Pancreas (tissue), 10 donors: ENCODE results near the gene SLC38A4. TPM values are rescaled to one million over a fixed set of nuclear protein-coding genes. Genes with fewer than 3 reads are reported as not detected.

Experiments used
- ATAC-seq, 4 donors: fragments of 200-7000 bp; cut with Tn5 transposase; one replicate each; pipeline versions ENCODE4 v1.8.0 to v1.9.1; 2020; ENCODE audit warnings: mild to moderate bottlenecking in 4 of 4, moderate library complexity in 4 of 4
- DNase-seq, 6 donors: peaks; one replicate each; pipeline ENCODE4 v3.0.0-alpha.2; 2020
- FAIRE-seq: peaks from 2 replicates; lab custom pipeline; 2012; peaks lifted over from hg19 to GRCh38; lab: Jason Lieb, UNC
- H3K27ac ChIP-seq, 4 donors: fragments of 200-600 bp; sonication (generic); 1 replicate in 3 of 4; 2 replicates in 1 of 4; pipeline versions ENCODE4 v1.5.0 to v1.8.0; 2020
- H3K27me3 ChIP-seq, 4 donors: fragments of 200-600 bp; one replicate each; pipeline ENCODE4 v1.8.0; 2021
- H3K36me3 ChIP-seq, 3 donors: fragments of 200-600 bp; sonication (generic) in 1 of 3; one replicate each; pipeline versions ENCODE4 v1.5.0 to v1.8.0; 2020 to 2021
- H3K4me1 ChIP-seq, 3 donors: fragments of 200-600 bp; one replicate each; pipeline ENCODE4 v1.8.0; 2021
- H3K4me3 ChIP-seq, 4 donors: fragments of 200-600 bp; sonication (generic) in 2 of 4; one replicate each; pipeline versions ENCODE4 v1.5.0 to v1.8.0; 2020 to 2021
- H3K9me3 ChIP-seq, 4 donors: fragments of 200-600 bp; one replicate each; pipeline ENCODE4 v1.8.0; 2021
- WGBS, 2 donors: extraction: QIAGEN DNeasy Blood & Tissue Kit; methylation state at CpG; one replicate each; pipeline ENCODE4 v1.1.7; 2013; 5-methylcytosine and 5-hydroxymethylcytosine counted together
- intact Hi-C, 3 donors: fragments of 100-400 bp; cut with DNase I; formaldehyde crosslinking; loops; one replicate each; pipeline versions ENCODE4 v1.11.1 to v1.14.2; 2022
- polyA plus RNA-seq, 2 donors: library from polyadenylated mRNA; stranded (reverse); fragments of 200-250 nt; gene quantifications; one replicate each; pipeline ENCODE4 v1.2.3, GENCODE V29; 2013
- total RNA-seq, 6 donors: library from RNA; stranded (reverse); fragmentation: NEBNext Ultra II Directional in 4 of 6; extraction: Animal tissue kit (Norgen Biotek cat#: 25700) in 4 of 6; gene quantifications; one replicate each; pipeline versions ENCODE4 v1.2.1 to v1.2.4, GENCODE V29; 2021 to 2023
- TF ChIP-seq, protein P1 (sequence below), 4 donors: fragments of 200-600 bp; sonication (generic) in 3 of 4; IDR thresholded peaks; one replicate each; pipeline versions ENCODE4 v1.5.0 to v1.8.0; 2021; ENCODE audit warnings: antibody characterized with exemption in 4 of 4
- donor health status: healthy with polysubstance abuse.
- donor health status: DM: no; HTN: no; CAD: no; lungs with moderate emphysema.
- donor health status: DM: no; HTN: no; CAD: no.
- donor health status: control.
- donor health status: control.
- donor health status: Bipolar disorder and iron deficiency.
- donor health status: DM: yes; HTN: yes; CAD: no.
- donor health status: DM: no; HTN: no; CAD: no.
- donor health status: DM: no; HTN: no; CAD: no.
- donor health status: DM: yes; HTN: yes; CAD: no.

The SLC38A4 gene
- total and polyA plus RNA-seq, 8 donors: 2.1 to 15.9 (median 6.3) TPM

DNA sequence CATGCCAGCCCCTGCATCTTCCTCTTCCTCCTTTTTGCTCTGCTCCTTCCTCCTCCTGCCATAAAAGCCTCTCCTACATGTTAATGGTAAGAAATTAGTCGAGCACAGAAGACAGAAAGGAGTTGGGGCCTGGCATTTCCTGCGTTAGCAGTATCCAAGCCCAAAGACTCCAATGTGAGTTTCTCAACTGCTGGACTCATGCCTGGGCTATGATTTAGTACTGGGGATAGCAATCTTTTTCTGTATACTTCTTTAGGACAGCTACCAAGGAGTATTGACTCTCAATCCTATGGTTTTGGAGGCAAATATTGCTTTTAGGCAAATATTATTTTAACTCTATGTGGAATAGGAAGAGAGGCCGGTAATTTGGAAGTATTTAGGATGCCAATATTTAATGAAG lies 18.0 kb upstream of the SLC38A4 start:
- Histone ChIP-seq H3K4me3 (no peak overlapping the region), H3K36me3 (no peaks in the 10 kb centered on the region), H3K27ac (no peak overlapping the region), H3K9me3 (no peaks in the 10 kb centered on the region), H3K4me1 (no peaks in the 10 kb centered on the region), H3K27me3 (no peaks in the 10 kb centered on the region)
- FAIRE-seq: no peak
- WGBS, 2 donors: 88% methylated on average over 3 of the region's 3 CpGs
- DNase-seq: no peak
- TF ChIP-seq, protein P1, sequence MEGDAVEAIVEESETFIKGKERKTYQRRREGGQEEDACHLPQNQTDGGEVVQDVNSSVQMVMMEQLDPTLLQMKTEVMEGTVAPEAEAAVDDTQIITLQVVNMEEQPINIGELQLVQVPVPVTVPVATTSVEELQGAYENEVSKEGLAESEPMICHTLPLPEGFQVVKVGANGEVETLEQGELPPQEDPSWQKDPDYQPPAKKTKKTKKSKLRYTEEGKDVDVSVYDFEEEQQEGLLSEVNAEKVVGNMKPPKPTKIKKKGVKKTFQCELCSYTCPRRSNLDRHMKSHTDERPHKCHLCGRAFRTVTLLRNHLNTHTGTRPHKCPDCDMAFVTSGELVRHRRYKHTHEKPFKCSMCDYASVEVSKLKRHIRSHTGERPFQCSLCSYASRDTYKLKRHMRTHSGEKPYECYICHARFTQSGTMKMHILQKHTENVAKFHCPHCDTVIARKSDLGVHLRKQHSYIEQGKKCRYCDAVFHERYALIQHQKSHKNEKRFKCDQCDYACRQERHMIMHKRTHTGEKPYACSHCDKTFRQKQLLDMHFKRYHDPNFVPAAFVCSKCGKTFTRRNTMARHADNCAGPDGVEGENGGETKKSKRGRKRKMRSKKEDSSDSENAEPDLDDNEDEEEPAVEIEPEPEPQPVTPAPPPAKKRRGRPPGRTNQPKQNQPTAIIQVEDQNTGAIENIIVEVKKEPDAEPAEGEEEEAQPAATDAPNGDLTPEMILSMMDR (IDR thresholded peaks at IDR 0.05): no peak
- intact Hi-C loops: no loop called here
- ATAC-seq: no peak

DNA sequence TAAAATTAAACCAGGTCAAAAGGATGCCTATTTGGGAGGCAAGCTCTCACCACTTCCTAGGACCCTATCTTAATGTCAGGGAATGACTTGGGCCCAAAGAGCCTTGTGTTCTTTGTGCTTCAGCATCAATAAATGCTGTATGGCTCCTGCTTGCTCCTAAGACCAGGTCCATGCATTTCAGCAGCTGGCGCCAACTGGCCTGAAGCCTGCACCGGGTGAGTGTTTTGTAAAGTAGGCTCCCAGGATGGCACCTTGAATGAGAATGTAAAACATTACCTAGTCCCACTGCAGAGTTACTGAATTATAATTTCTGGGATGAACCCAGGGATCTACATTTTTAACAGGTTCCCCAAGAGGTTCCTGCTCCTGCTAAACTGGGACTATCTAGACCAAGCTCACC lies 16.1 kb upstream of the SLC38A4 start:
- Histone ChIP-seq H3K4me1 (no peaks in the 10 kb centered on the region), H3K27me3 (no peaks in the 10 kb centered on the region), H3K9me3 (no peaks in the 10 kb centered on the region), H3K36me3 (no peaks in the 10 kb centered on the region), H3K27ac (no peak overlapping the region), H3K4me3 (no peak overlapping the region)
- no peak for ATAC-seq
- WGBS, 2 donors: 95 to 100% methylated on average over 2 of the region's 2 CpGs
- TF ChIP-seq, protein P1 (IDR thresholded peaks at IDR 0.05): no peak
- intact Hi-C loops: no loop called here
- no peak for FAIRE-seq
- DNase-seq: no peak

DNA sequence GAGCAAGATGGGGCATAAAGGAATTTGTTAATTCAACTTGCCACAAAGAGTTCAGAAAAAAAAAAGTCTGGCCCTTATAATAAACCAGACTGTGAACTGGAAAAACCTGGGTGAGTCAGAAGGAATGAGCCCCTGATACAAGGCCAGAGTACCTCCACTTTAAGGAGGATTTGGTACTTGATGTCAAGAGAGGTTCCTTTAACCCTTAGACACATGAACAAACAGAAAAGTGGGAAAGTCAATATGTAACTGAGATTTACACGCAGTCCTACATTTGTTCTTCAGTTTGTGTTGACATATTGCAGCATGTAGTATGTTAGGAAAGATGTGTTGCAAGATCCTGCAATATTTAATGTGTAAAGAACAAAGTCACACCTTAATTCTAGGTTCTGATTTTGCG lies 14.2 kb upstream of the SLC38A4 start:
- Histone ChIP-seq H3K27ac (no peak overlapping the region), H3K27me3 (no peaks in the 10 kb centered on the region), H3K36me3 (no peaks in the 10 kb centered on the region), H3K9me3 (no peaks in the 10 kb centered on the region), H3K4me1 (no peaks in the 10 kb centered on the region), H3K4me3 (no peak overlapping the region)
- ATAC-seq (no peak), DNase-seq (no peak), FAIRE-seq (no peak)
- TF ChIP-seq, protein P1 (IDR thresholded peaks at IDR 0.05): no peak
- WGBS, 2 donors: 62 to 66% methylated on average over 2 of the region's 2 CpGs
- intact Hi-C loops: no loop called here

DNA sequence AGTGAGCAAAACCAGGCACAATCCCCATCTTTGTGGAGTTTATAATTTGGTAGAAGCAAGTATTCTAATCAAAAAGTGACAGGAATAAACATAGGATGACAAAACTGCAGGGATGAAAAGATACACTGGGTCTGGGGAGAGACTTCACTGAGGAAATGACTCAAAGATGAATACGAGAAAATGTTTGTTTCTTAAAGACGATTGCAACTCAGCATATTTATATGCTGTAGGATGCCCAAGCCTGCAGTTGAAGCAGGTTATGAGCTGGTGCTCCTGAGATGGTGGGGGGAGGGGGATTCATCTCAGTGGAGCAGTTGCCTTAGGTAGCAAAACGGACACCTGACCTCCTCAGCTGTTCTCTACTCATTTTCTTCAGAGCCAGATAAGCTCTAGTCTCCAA lies 13.4 kb upstream of the SLC38A4 start:
- 69 to 81% methylated on average over 3 of the region's 3 CpGs for WGBS, 2 donors
- FAIRE-seq: no peak
- no peaks in the 10 kb centered on the region for H3K27me3 ChIP-seq

DNA sequence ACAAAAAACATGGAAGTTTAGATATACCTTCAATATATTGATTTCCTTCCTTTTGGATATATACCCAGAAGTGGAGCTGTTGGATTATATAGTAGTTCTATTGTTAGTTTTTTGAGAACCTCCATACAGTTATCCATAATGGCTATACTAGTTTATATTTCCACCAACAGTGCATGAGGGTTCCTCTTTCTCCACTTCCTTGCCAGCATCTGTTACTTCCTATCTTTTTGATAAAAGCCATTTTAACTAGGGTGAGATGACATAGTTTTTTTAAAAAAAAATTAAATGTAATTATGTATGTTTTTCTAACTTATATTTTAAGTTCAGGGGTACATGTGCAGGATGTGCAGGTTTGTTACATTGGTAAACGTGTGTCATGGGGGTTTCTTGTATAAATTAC lies 10.0 kb upstream of the SLC38A4 start:
- TF ChIP-seq, protein P1 (IDR thresholded peaks at IDR 0.05): no peak
- no peak overlapping the region for H3K27ac ChIP-seq
- no peaks in the 10 kb centered on the region for H3K36me3 ChIP-seq
- no peaks in the 10 kb centered on the region for H3K4me1 ChIP-seq
- intact Hi-C loops: no loop called here
- no peaks in the 10 kb centered on the region for H3K27me3 ChIP-seq
- DNase-seq (no peak), ATAC-seq (no peak), FAIRE-seq (no peak)
- H3K4me3 ChIP-seq: no peak overlapping the region
- 91 to 93% methylated on average over 1 of the region's 1 CpG for WGBS, 2 donors
- H3K9me3 ChIP-seq: no peaks in the 10 kb centered on the region

More for the DNA sequence above, 13.4 kb upstream of the SLC38A4 start:
- no peaks in the 10 kb centered on the region for H3K4me1 ChIP-seq
- TF ChIP-seq, protein P1 (IDR thresholded peaks at IDR 0.05): no peak
- no peaks in the 10 kb centered on the region for H3K36me3 ChIP-seq
- intact Hi-C loops: no loop called here
- H3K27ac ChIP-seq: no peak overlapping the region
- no peak for DNase-seq
- ATAC-seq: no peak
- H3K9me3 ChIP-seq: no peaks in the 10 kb centered on the region
- no peak overlapping the region for H3K4me3 ChIP-seq
